ENCODE results near the gene OPN1LW. TPM values are rescaled to one million over a fixed set of nuclear protein-coding genes. Genes with fewer than 3 reads are reported as not detected.

The OPN1LW gene
- total RNA-seq, 1 donor from 2014 or later: not detected

GRCh38 chrX:154138857-154139256 is 5.2 kb upstream of the OPN1LW start:
- Histone ChIP-seq H3K9ac (no peak overlapping the region), H3K36me3 (no peaks in the 10 kb centered on the region), H3K4me2 (no peak overlapping the region), H4K20me1 (ENCODE audit: low read depth) (no peaks in the 10 kb centered on the region), H3F3A (ENCODE audit: low read depth) (no peaks in the 10 kb centered on the region), H3K27ac (no peak overlapping the region), H3K4me1 (no peaks in the 10 kb centered on the region), H3K27me3 (peaks cover 17% of the 10 kb centered on the region), H3K9me3 (ENCODE audit: low read depth) (no peaks in the 10 kb centered on the region), H3K79me2 (ENCODE audit: low read depth) (no peaks in the 10 kb centered on the region), H2AFZ (replicated peaks) (no peak overlapping the region), H3K4me3 (no peak overlapping the region)
- no peak for DNase-seq (ENCODE audit: low spot score)
- no peaks in the 10 kb centered on the region for H3K4me1 Mint-ChIP-seq
- H3K27me3 Mint-ChIP-seq (ENCODE audit: insufficient read depth, low read depth): peaks cover 2% of the 10 kb centered on the region
- TF ChIP-seq CTCF (IDR thresholded peaks at IDR 0.05) (no peak), EZH2phosphoT487 (IDR thresholded peaks at IDR 0.05) (no peak), EZH2 (IDR thresholded peaks at IDR 0.05) (no peak)
- H3K9me3 Mint-ChIP-seq: peaks cover 24% of the 10 kb centered on the region
- no peaks in the 10 kb centered on the region for H3K36me3 Mint-ChIP-seq
- no peak overlapping the region for H3K27ac Mint-ChIP-seq
- H3K4me3 Mint-ChIP-seq: no peak overlapping the region

- Mint-ChIP-seq H3K27me3 (ENCODE audit: insufficient read depth, low read depth) (peaks cover 2% of the 10 kb centered on the region), H3K27ac (no peak overlapping the region), H3K4me1 (no peaks in the 10 kb centered on the region), H3K36me3 (no peaks in the 10 kb centered on the region), H3K4me3 (no peak overlapping the region), H3K9me3 (peaks cover 24% of the 10 kb centered on the region)
- TF ChIP-seq CTCF (IDR thresholded peaks at IDR 0.05) (no peak), EZH2phosphoT487 (IDR thresholded peaks at IDR 0.05) (no peak), EZH2 (IDR thresholded peaks at IDR 0.05) (no peak)
- H3K9ac ChIP-seq: no peak overlapping the region
- H3K27ac ChIP-seq: no peak overlapping the region
- H3K36me3 ChIP-seq: no peaks in the 10 kb centered on the region
- no peaks in the 10 kb centered on the region for H3K4me1 ChIP-seq
- H3K9me3 ChIP-seq (ENCODE audit: low read depth): no peaks in the 10 kb centered on the region
- H3K79me2 ChIP-seq (ENCODE audit: low read depth): no peaks in the 10 kb centered on the region
- H3K4me2 ChIP-seq: no peak overlapping the region
- no peak for DNase-seq (ENCODE audit: low spot score)
- peaks cover 17% of the 10 kb centered on the region for H3K27me3 ChIP-seq
- no peak overlapping the region for H2AFZ ChIP-seq (replicated peaks)
- no peak overlapping the region for H3K4me3 ChIP-seq
- H3F3A ChIP-seq (ENCODE audit: low read depth): no peaks in the 10 kb centered on the region
- H4K20me1 ChIP-seq (ENCODE audit: low read depth): no peaks in the 10 kb centered on the region
Measured at GRCh38 chrX:154140206-154140605, 3.8 kb upstream of the OPN1LW start.

GRCh38 chrX:154140742-154141141 is 3.3 kb upstream of the OPN1LW start:
- H3K9me3 Mint-ChIP-seq: peaks cover 24% of the 10 kb centered on the region

More at GRCh38 chrX:154140742-154141141, 3.3 kb upstream of the OPN1LW start:
- Histone ChIP-seq H3K36me3 (no peaks in the 10 kb centered on the region), H3F3A (ENCODE audit: low read depth) (no peaks in the 10 kb centered on the region), H3K79me2 (ENCODE audit: low read depth) (no peaks in the 10 kb centered on the region), H3K9ac (no peak overlapping the region), H3K4me1 (no peaks in the 10 kb centered on the region), H3K27ac (no peak overlapping the region), H3K4me3 (no peak overlapping the region), H2AFZ (replicated peaks) (no peak overlapping the region), H3K4me2 (no peak overlapping the region), H4K20me1 (ENCODE audit: low read depth) (no peaks in the 10 kb centered on the region), H3K9me3 (ENCODE audit: low read depth) (no peaks in the 10 kb centered on the region), H3K27me3 (peaks cover 17% of the 10 kb centered on the region)
- H3K27me3 Mint-ChIP-seq (ENCODE audit: insufficient read depth, low read depth): peaks cover 2% of the 10 kb centered on the region
- no peaks in the 10 kb centered on the region for H3K36me3 Mint-ChIP-seq
- no peak for DNase-seq (ENCODE audit: low spot score)
- no peak overlapping the region for H3K27ac Mint-ChIP-seq
- no peak overlapping the region for H3K4me3 Mint-ChIP-seq
- no peaks in the 10 kb centered on the region for H3K4me1 Mint-ChIP-seq
- no peak for TF ChIP-seq EZH2phosphoT487 (IDR thresholded peaks at IDR 0.05)
- no peak for TF ChIP-seq CTCF (IDR thresholded peaks at IDR 0.05)
- no peak for TF ChIP-seq EZH2 (IDR thresholded peaks at IDR 0.05)
